ENCODE measurements around the gene ATF4. TPM values are rescaled to one million over a fixed set of nuclear protein-coding genes. Genes with fewer than 3 reads are reported as not detected.

The ATF4 gene
- total and polyA plus RNA-seq, 2 of the 13 experiments (the other 11 are each of a cell fraction or from before 2014, with no cell fraction given), result 486 to 1,297 TPM

DNA sequence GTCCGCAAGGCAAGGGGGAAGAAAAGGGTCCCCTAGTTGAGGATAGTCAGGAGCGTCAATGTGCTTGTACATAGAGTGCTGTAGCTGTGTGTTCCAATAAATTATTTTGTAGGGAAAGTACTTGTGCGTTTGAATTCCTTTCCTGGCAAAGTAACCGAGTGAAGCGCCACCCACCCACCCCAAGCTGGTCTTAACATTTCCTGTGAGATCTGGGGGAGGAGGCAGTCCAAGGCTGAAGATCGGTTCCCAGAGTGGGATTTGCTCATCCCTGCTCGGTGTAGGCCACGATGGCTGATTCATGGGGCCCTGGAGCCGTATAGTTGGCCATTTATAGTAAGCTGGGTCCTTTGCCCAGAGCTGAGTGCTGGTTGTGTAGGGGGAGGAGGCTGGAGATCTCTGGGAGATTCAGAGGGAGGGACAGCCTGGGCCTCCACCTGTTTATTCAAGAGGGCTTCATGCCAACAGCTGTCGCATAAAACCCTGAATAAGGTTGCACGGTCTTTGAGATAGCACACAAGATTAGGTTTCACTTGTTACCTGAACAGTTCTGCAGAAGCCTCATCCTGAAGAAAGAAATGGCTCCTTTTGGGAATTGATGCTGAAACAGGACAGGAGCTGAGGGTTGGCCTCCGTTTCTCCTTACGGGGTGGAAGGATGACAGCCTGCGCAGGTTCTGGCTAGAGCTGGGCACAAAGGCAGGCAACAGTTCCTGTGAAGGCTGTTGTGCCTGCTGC is 2.4 kb downstream of the ATF4 start (continued):
- TF ChIP-seq ZC3H4 (CRISPR knock-in tag; IDR thresholded peaks at IDR 0.05; ENCODE audit: borderline replicate concordance), result 0 out of 2 replicates have a peak, but pooled peaks have one; percentile 41
- TF ChIP-seq SP5 (CRISPR knock-in tag; IDR thresholded peaks at IDR 0.05; ENCODE audit: borderline replicate concordance, low read depth), result no peak
- TF ChIP-seq GATA4 (IDR thresholded peaks at IDR 0.05; ENCODE audit: borderline replicate concordance, low read depth), result 0 out of 2 replicates have a peak, but pooled peaks have one; percentile 8
- TF ChIP-seq MTA1 (CRISPR knock-in tag; IDR thresholded peaks at IDR 0.05; ENCODE audit: borderline replicate concordance), result no peak
- TF ChIP-seq POGZ (CRISPR knock-in tag; IDR thresholded peaks at IDR 0.05), result no peak
- TF ChIP-seq, protein P1, sequence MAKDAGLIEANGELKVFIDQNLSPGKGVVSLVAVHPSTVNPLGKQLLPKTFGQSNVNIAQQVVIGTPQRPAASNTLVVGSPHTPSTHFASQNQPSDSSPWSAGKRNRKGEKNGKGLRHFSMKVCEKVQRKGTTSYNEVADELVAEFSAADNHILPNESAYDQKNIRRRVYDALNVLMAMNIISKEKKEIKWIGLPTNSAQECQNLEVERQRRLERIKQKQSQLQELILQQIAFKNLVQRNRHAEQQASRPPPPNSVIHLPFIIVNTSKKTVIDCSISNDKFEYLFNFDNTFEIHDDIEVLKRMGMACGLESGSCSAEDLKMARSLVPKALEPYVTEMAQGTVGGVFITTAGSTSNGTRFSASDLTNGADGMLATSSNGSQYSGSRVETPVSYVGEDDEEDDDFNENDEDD (CRISPR knock-in tag; IDR thresholded peaks at IDR 0.05; ENCODE audit: borderline replicate concordance), result no peak
- no peak for TF ChIP-seq SMARCE1 (IDR thresholded peaks at IDR 0.05; ENCODE audit: borderline replicate concordance)
- no peak for TF ChIP-seq JDP2 (CRISPR knock-in tag; IDR thresholded peaks at IDR 0.05; ENCODE audit: borderline replicate concordance)
- no peak for TF ChIP-seq ZNF431 (CRISPR knock-in tag; IDR thresholded peaks at IDR 0.05; ENCODE audit: borderline replicate concordance, low read depth)
- TF ChIP-seq, protein P2, sequence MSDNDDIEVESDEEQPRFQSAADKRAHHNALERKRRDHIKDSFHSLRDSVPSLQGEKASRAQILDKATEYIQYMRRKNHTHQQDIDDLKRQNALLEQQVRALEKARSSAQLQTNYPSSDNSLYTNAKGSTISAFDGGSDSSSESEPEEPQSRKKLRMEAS (IDR thresholded peaks at IDR 0.05), result 0 out of 2 replicates have a peak, but pooled peaks have one; percentile 30
- TF ChIP-seq PTBP1 (IDR thresholded peaks at IDR 0.05; ENCODE audit: low read depth, low read length, poor library complexity, severe bottlenecking), result no peak
- peak; percentile 96; the same call in 1 of the 2 replicates for TF ChIP-seq POLR2AphosphoS2 (IDR thresholded peaks at IDR 0.05; ENCODE audit: low read depth, low read length)
- no peak for TF ChIP-seq TAF1 (CRISPR knock-in tag; IDR thresholded peaks at IDR 0.05)
- TF ChIP-seq TBX2 (CRISPR knock-in tag; IDR thresholded peaks at IDR 0.05; ENCODE audit: borderline replicate concordance), result no peak
- TF ChIP-seq ZNF619 (CRISPR knock-in tag; IDR thresholded peaks at IDR 0.05), result 0 out of 2 replicates have a peak, but pooled peaks have one; percentile 37
- TF ChIP-seq, protein P3, sequence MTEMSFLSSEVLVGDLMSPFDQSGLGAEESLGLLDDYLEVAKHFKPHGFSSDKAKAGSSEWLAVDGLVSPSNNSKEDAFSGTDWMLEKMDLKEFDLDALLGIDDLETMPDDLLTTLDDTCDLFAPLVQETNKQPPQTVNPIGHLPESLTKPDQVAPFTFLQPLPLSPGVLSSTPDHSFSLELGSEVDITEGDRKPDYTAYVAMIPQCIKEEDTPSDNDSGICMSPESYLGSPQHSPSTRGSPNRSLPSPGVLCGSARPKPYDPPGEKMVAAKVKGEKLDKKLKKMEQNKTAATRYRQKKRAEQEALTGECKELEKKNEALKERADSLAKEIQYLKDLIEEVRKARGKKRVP (CRISPR knock-in tag; IDR thresholded peaks at IDR 0.05), result 0 out of 4 replicates have a peak, but pooled peaks of 1 of the 2 experiments have one; percentile 27
- TF ChIP-seq MYC (CRISPR knock-in tag; IDR thresholded peaks at IDR 0.05; ENCODE audit: borderline replicate concordance), result no peak
- TF ChIP-seq TEAD3 (CRISPR knock-in tag; optimal IDR thresholded peaks at IDR 0.05; ENCODE audit: borderline replicate concordance), result peak; percentile 5
- TF ChIP-seq SIN3A (IDR thresholded peaks at IDR 0.05; ENCODE audit: borderline replicate concordance, low read depth, low read length), result 0 out of 2 replicates have a peak, but pooled peaks have one; percentile 56
- 0 out of 2 replicates have a peak, but pooled peaks have one; percentile 27 for TF ChIP-seq ZZZ3 (CRISPR knock-in tag; IDR thresholded peaks at IDR 0.05; ENCODE audit: borderline replicate concordance)
- 0 out of 2 replicates have a peak, but pooled peaks have one; percentile 17 for TF ChIP-seq REXO4 (CRISPR knock-in tag; IDR thresholded peaks at IDR 0.05; ENCODE audit: borderline replicate concordance)
- TF ChIP-seq, protein P4, sequence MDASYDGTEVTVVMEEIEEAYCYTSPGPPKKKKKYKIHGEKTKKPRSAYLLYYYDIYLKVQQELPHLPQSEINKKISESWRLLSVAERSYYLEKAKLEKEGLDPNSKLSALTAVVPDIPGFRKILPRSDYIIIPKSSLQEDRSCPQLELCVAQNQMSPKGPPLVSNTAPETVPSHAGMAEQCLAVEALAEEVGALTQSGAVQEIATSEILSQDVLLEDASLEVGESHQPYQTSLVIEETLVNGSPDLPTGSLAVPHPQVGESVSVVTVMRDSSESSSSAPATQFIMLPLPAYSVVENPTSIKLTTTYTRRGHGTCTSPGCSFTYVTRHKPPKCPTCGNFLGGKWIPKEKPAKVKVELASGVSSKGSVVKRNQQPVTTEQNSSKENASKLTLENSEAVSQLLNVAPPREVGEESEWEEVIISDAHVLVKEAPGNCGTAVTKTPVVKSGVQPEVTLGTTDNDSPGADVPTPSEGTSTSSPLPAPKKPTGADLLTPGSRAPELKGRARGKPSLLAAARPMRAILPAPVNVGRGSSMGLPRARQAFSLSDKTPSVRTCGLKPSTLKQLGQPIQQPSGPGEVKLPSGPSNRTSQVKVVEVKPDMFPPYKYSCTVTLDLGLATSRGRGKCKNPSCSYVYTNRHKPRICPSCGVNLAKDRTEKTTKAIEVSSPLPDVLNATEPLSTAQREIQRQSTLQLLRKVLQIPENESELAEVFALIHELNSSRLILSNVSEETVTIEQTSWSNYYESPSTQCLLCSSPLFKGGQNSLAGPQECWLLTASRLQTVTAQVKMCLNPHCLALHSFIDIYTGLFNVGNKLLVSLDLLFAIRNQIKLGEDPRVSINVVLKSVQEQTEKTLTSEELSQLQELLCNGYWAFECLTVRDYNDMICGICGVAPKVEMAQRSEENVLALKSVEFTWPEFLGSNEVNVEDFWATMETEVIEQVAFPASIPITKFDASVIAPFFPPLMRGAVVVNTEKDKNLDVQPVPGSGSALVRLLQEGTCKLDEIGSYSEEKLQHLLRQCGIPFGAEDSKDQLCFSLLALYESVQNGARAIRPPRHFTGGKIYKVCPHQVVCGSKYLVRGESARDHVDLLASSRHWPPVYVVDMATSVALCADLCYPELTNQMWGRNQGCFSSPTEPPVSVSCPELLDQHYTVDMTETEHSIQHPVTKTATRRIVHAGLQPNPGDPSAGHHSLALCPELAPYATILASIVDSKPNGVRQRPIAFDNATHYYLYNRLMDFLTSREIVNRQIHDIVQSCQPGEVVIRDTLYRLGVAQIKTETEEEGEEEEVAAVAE (CRISPR knock-in tag; IDR thresholded peaks at IDR 0.05; ENCODE audit: borderline replicate concordance), result no peak; the same call in 1 of the 2 replicates

Data from HepG2 (cell line).